DMS53 (cell line): Measurements from ENCODE around the gene TTLL10.

Experiments used
- DNase-seq: peaks from one replicate; lab custom pipeline; 2025; lab: John Stamatoyannopoulos, UW

The TTLL10 gene

DNA sequence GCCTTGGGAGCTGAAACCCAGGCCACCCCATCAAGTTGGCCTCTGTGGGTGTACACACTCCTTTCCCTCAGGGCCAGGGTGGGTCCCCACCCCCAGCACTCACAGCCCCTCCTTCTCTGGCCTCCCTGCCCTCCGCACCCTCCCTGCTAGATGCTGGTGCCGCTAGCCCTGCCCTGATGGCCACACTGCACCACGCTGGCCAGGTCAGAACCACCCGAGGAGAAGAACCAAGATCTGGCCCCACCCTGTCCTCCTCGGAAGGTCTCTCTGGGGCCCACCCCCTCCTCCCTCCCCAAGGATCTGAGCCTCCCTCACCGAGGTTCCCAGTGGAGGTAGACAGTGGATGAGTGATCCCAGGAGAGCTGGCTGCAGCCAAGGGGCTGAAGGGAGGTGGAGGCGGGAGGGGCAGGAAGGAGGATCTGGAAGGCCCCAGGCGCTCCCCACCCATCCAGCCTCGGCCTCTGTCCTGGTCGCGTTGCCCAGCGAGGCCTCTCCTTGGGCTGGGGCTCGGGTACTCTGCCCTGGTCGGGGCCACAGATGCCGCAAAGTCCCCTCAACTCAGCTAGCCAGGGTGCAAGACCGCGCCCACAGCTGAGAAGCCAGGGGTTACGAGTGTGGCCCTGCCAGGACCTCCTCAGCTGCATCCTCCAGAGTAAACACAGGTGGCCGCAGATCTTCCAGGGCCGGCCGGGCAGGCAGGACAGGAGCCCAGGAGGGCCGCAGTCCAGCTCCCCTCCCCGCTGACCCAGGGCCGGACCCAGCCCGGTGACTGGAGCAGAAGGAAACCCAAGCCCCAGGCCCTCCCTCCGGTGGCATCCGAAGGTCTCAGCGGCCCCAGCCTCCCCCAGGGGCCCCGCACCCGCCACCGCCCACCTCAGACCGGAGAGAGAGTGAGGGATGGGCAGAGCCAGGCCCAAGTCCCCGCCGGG is 63.5 kb downstream of the TTLL10 start:
- peak; percentile 46 for DNase-seq

DNA sequence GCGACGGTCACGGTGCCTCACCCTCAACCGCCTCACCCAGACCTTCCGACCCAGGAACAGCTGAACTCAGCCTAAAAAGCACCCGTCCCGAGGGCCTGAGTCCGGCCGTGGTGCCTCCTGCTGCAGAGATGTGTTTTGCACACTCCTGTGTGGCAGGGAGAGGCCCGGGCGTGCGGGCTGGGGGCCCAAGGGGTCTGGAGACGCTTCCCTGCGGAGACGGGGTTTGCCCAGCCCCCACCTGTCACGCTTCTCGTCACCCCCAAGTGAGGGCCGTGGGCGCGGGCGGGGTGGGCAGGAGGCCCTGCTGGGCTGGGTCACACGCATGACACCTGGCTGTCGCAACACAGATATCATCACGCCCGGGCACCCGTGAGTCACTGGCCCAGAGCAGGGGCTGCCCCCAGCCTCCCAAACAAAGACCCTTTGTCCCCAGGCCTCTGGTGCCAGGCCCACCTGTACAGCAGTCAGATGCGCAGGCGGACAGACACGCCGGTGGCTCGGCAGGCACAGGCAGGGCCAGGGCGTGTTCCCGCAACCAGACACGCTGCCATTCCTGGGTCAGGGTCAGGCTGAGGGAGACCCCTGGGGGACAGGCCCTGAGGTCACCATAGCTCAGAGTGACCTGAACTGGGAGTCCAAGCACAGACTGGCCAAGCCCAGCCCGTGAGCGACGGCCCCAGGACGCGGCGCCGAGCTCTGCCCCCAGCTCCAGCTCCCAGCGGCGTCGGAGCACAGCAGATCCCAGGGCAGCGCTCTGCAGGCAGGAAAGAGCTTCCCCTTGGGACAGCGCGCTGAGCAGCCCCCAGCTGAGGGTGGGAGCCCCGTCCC is 64.4 kb downstream of the TTLL10 start:
- peak; percentile 52 for DNase-seq

DNA sequence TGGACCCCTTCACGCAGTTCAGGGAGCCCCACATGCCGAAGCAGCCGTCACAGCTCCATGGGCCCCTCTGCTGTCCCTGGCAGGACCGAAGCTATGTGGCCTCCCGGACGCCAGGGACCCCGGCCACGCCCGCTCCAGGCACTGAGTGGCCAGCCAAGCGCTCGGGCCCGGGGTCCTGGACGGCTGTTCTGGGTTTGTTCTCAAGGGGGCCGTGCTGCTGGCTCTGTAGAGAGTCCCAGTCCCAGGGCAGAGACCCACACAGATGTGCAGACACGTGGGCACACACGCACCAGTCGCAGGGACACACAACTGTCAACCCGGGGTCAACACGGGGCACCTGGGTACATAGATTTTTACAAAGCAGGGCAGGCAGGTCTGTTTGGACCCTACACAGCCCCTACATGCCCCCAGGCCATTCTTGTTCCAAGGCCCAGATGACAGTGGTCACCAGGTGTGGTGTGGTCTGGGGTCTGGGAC is 65.1 kb downstream of the TTLL10 start:
- DNase-seq: no peak

DNA sequence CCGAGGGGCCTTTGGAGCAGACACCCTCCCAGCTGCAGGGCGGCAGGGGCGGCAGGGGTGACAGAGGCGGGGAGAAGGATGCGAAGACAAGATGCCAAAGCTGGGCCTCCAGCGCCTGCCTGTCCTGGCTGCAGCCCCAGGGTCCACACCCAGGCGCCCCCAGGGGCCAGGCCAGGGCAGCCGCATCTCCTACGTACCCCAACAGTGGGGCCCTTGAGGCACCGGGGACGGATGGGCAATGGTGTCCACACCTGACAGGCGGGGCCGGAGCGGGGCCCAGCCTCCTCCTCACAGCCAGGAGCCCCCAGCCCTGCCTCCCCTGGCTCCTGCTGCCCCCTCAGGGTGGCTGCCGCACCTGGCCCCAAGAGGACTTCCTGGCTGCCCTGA is 65.5 kb downstream of the TTLL10 start:
- DNase-seq: no peak

DNA sequence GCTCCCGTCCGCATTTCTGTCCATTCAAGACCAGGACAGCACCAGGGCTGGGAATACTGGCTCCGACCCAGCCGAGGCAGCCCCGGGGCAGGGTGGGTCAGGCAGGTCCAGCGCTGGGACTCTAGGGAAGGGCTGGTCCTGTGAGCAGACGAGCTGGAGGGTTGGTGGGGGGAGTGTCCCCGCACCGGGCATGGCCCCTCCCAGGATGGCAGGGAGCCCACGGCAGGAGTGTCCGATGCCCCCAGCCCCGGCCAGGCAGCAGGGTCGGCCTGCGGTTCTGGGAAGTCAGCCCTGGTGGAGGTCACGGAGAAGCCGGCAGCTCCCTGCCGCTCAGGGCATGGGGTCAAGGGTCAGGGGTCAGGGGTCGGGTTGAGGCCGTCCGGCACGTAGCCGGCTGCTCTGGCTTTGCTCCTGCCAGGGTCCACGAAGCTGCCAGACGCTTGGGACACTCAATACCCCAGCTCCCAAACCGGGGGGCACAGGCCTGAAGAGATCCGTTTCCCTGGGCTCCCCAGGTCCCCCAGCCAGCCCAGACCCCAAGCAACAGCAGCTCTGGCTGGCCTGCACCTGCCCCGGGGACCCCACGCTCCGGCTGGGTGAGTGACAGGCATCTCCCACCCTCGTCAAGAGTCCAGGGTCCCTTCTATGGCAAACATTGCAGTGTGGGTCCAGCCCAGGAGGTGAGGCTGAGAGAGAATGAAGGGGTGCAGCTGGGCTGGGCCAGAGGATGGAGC is 66.1 kb downstream of the TTLL10 start:
- DNase-seq: peak; percentile 39

DNA sequence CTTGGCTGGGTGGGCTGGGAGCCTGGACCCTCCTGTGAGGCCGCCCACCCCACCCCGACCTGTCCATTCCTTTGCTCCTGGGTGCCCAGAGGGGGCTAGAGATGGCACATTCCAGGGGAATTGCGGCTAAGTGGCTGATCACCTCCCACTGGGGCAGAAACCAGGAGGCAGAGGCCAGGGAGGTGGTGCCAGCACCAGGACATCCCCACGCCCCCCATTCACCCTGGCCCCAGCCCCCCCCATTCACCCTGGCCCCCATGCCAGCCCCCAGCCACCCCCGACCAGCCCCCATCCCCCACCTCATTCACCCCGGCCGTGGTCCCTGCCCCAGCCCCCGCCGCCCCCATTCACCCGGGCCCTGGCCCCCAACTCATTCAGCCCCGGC is 66.7 kb downstream of the TTLL10 start:
- no peak for DNase-seq

DNA sequence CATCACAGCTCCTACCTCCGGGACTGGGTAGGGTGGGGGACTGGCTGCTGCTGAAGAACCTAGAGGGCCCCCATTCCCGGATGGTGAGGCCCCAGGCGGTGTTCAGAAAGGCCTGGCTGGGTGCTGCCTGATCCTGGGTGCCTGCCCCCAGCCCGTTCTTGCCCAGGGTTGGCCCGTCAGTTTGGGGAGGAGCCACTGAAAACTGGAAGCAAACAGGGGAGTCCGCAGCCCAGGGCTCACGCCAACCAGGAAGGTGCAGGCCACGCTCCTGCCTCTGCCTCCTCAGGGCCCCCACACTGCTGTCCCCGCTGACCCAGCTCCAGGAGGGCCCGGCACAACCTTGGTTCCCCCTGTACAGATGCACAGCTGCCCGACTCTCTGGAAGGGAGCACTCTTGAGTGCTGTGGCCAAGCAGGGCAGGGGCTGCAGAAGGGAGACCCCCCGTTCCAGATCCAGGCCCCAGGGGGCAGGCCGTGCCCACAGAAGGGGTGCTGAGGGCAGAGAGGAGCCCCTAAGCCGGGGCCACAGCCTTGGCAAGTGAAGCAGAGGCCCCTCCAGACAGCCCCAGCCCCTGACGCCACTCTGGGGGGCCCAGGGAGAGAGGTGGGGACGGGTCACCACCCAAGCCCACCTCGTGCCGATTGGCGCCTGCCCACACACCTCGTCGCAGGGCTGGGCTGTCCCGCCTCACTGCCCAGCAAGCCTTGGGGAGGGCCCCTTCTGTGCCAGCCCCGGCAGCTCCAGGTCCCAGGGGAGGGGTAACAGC is 67.3 kb downstream of the TTLL10 start:
- peak; percentile 70 for DNase-seq

DNA sequence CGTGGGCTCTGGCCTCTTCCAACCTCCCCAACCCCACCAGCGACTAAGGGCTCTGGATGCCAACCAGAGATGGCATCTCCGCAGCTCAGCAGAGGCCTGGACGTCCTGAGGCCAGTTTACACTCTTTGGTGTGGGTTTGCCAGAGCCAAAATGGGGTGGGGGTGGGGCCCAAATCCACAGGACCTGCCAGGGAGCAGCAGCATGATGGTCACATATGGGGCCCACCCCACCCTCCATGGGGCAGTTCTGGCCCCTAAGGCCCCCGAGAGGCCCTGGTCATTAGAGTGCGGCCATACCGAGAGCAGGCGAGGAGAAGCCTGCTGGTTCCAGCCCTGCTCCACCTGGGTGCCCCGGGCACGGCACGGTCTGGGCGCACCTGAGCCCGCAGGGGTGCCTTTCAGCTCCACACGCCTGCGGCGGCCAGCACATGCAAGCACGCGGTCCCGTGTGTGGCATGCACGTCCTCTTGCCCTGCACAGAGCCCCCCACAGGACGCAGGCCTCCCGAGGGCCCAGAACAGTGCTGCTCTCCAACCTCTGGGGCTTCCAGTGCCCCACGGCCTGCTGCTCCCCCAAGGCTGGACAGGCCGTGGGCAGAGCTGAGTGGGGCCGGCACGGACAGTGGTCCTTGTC is 68.0 kb downstream of the TTLL10 start:
- no peak for DNase-seq

DNA sequence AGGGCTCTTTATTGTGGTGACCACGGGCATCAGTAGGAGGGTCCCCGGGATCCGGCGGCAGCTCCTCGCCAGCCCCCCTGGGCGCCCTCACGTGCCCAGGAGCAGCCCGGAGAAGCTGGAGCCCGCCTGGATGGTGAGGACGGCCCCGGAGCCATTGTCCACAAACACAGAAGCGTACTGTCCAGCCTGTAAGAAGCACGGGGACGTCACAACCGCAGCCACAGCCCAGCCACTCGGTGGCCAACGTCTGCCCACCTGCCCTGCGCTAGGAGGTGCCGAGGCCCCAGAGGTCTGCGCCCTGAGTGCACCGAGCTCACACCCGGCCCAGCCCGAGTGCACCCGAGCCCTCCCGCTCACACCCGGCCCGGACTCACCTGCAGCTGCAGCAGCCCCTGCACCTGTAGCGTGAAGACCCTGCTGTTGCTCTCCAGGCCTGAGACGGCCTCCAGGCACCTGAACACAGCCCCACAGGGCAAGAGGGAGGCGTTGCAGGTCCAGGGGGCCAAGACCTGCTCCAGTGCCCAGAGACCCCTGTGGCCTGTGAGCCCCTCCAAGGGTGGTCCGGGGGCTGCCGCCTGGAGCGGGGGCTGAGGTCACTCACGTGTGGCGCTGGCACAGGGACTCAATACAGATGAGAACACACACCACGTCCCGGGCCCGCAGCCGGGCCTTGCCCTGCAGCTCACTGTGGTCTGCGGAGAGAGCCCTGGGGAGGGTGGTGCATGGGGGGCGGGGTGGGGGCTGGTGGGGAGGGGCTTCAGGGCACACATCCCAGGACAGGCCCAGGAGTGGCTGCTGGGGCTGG is 69.0 kb downstream of the TTLL10 start:
- peak; percentile 31 for DNase-seq

DNA sequence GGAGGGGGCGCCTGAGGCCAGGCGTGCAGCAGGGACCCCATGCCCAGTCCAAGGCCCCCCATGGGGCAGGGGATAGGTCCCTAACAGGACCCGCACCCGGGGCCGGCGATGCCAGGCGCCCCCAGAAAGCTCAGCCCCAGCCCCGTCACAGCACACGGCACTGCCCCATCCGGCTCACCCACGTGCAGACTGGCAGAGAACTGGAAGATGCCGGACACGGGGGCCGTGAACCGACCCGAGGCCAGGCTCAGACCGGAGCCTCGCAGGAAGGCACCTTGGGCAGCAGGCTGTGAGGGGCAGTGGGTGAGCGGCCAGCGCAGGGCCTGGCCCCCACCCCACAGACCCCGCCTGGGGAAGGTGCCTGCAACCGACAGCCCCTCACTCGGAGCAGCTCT is 69.6 kb downstream of the TTLL10 start:
- DNase-seq: no peak

DNA sequence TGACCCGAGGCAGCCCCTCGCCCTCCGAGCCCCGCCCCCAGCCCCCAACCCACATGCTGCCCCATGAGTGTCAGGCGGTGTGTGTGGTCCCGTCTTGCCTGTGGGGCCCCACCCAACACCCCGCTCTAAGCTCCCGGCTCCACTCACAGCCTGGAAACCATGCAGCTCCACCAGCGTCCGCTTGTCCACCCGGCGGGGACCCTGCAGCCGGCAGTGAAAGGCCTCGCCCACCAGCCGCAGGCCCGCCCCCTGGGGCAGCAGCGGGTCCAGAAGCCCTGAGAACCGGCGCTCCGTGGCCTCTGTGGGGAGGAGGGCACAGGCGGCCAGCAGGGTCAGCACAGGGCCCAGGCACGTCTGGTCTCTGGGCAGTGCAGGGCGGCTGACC is 70.1 kb downstream of the TTLL10 start:
- peak; percentile 41 for DNase-seq

DNA sequence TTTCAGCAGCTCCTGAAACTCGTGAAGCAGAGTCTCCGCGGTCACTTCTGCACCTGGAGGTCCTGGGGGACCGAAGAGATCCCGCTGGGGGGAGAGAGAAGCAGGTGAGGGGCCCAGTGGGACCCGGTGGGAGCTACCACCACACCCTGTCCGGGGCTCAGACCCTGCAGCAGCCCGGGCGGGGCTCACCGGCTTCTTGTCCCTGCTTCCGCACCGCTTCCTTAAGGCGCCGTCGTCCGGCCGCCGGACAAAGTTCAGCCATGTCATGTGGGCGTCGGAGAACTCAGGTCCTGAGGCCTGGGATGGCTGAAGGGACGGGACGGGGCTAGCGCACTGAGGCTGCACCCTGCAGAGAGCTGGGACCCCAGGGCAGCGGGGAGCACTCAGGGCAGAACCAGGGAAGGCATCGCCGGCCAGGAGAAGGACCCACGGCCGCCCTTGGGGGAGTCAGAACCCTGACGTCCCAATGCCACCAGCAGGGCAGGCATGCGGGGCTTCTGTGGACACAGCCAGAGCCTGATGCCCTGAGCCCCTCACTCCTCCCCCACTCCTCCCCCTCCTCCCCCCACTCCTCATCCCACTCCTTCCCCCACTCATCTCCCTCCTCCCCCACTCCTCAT is 70.6 kb downstream of the TTLL10 start:
- DNase-seq: peak; percentile 64

DNA sequence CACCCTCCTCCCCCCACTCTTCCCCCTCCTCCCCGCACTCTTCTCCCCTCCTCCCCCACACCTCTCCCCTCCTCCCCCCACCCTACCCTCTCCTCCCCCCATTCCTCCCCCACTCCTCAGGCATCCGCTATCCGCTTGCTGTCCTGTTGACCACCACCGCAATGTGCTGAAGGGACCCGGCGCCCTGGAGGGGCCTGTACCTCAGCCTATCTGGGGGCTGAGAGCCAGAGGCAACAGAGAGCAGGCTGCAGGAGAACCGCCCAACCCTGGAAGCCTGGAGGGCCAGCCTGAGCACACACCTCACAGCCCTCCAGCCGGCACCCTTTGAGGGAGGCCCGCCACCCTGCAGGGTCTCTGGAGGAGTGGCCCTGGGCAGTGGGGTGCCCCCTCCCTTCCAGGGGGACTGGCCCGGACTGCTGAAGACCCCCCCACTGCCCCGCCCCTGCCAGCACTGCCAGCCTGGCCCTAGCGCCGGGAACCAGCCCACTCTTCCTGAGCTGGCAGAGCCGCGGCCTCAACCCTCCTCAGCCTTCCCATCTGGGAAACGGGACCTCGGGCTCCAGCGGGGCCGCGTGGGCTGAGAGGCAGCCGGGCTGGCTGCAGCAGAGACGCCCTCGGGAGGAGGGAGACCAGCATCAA is 71.6 kb downstream of the TTLL10 start:
- peak; percentile 48 for DNase-seq

DNA sequence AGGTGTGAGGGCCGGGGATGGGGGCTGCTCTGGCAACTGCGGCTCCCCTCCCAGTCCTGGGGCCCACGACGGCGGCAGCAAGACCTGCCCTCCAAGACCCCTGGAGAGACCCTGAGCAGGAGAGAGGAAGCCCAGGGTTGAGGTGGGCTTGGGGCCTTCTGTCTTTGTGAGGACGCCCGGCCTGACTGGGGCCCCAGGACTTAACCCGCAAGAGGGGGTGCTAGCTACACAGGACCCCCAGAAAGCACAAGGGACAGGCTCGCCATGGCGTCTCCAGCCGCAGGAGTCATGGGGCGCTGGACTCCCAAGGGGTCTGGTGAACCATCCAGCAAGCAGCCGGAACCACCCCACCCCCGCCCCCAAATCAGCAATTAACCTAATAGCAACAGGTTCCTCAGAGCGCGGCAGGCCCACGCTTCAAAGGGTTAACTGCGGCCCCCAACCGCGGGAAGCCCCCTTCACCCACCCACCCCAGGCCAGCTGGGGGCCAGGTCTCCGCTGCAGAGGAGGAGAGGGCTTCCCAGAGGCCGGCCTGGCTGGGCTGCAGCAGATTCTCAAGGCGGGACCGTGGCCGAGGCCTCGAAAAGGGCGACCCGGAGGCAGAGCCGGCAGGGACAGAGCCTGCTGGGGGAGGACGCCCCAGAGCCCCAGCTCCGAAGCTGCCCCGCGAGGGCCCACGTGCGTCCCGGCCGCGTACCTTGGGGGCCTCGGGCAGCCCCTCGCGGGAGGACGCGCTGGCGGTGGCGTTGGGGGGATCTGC is 72.3 kb downstream of the TTLL10 start:
- peak; percentile 50 for DNase-seq

DNA sequence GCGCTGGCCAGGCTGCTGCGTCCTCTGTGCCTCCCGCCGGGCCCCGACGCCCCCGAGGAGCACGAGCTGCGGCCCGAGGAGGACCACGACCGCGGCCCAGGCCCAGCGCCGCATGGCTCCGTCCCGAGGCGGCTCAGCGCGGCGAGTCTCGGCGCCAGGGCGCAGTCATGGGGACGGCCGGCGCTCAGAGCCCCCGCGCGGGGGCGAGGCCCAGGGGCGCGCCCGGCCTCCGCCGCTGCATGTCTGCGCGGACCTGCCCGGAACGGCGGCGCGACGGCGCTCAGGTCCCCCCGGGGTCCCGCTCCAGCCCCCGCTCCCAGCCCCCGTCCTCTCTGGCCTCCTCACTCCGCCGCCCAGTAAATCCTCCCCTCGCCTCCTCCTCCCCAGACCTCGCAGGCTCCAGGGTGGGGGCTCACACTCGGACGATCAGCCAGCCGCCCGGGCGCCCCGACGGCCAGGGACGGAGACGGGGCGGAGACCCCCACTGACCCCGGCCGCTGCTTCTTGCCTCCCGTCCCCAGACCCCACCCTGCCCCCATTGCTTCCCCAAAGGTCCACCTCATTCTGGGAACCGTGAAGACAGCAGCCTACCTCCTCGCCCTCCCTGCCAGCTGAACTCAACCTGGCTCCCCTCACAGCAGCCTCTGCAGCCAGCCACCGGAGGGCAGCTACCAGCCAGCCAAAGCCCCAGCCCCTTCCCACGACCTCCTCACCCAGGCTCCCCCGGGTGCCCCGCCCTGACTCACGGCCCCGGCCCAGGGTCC is 73.1 kb downstream of the TTLL10 start, which contains the start of gene C1QTNF12:
Gene C1QTNF12, minus strand, starts transcription at position 146 of the 764 bp plus-strand sequence. Its CDS starts 32 bp downstream, at position 114.
- peak; percentile 49 for DNase-seq

DNA sequence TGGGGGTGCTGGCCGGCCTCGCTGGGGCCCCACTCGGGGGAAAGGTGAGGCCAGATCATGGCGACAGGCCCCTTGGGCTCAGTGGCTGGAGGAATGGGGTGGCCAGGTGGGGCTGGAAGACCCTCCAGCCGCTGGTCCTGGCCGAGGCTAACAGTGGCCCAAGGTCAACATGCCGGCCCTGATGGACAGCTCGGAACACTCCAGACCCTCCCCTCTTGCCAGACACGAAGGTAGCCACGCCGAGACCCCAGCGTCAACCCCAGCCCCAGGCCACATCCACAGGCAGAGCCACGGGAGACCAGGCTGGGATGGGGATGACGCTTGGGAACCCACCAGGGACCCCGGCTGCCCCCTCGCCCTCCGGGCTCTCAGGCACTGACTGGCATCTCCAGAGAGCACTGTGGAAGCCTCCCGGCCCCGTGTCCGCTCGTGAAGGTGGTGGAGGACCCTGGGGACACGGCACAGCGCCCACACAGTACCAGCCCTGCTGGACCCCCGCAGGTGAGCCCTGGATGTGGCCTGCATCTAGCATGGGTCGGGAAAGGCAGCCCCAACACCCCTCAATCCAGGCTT is 73.7 kb downstream of the TTLL10 start:
- DNase-seq: no peak
